Gastrocnemius medialis (tissue), 4 donors: Measurements from ENCODE around the gene TDP2.

Source experiments
- POLR2A ChIP-seq, 2 donors: fragments of 450-650 bp; IDR thresholded peaks; one replicate each; pipeline ENCODE4 v1.6.1; 2017; ENCODE audit warnings: antibody characterized with exemption in 2 of 2, mild to moderate bottlenecking in 2 of 2, moderate library complexity in 2 of 2
- TF ChIP-seq, protein P1 (sequence below), 5 experiments: fragments of 450-650 bp in 3 of 5; fragments of 200-600 bp in 2 of 5; sonication (generic) in 2 of 5; IDR thresholded peaks in 4 of 5; conservative IDR thresholded peaks in 1 of 5; 1 replicate in 4 of 5; 2 replicates in 1 of 5; pipeline ENCODE4 v1.5.1; 2016 to 2019; ENCODE audit warnings: antibody characterized with exemption in 5 of 5, mild to moderate bottlenecking in 3 of 5, moderate library complexity in 3 of 5

- TF ChIP-seq, protein P1, sequence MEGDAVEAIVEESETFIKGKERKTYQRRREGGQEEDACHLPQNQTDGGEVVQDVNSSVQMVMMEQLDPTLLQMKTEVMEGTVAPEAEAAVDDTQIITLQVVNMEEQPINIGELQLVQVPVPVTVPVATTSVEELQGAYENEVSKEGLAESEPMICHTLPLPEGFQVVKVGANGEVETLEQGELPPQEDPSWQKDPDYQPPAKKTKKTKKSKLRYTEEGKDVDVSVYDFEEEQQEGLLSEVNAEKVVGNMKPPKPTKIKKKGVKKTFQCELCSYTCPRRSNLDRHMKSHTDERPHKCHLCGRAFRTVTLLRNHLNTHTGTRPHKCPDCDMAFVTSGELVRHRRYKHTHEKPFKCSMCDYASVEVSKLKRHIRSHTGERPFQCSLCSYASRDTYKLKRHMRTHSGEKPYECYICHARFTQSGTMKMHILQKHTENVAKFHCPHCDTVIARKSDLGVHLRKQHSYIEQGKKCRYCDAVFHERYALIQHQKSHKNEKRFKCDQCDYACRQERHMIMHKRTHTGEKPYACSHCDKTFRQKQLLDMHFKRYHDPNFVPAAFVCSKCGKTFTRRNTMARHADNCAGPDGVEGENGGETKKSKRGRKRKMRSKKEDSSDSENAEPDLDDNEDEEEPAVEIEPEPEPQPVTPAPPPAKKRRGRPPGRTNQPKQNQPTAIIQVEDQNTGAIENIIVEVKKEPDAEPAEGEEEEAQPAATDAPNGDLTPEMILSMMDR (IDR thresholded peaks at IDR 0.05 in 4 of 5, conservative IDR thresholded peaks at IDR 0.05 in 1 of 5): no peak
- TF ChIP-seq POLR2A (IDR thresholded peaks at IDR 0.05): no peak
Observed at GRCh38 chr6:24672620-24673182, 6.0 kb upstream of the TDP2 start.
